ENCODE data around the gene USP5.

DNA sequence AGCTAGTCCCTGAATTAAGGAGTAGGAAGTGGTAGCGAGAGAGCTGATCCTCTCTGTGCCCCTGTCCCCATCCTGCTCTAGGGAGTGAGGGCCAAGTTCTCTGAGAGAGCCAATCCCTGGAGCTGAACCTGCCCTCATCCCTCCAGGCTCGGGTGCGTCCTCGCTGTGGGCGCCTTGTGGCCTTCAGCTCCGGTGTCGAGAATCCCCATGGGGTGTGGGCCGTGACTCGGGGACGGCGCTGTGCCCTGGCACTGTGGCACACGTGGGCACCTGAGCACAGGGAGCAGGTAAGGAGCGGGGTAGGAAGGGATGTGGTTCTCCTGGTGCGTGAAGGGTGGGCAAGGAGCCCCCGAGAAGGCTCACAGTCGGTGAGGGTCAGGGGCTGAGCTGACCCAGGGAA, 13.1 kb upstream of the USP5 start:
- TF ChIP-seq CTCF (IDR thresholded peaks at IDR 0.05; ENCODE audit: insufficient read depth, low read length, poor library complexity, severe bottlenecking) (no peak), EZH2phosphoT487 (conservative IDR thresholded peaks at IDR 0.05; ENCODE audit: low read length) (no peak)
